NCI-H146 treated with DMSO at 0.1 percent for 48 hours (cell line): ENCODE results near the gene TMEM242.
"Not testable (repeated sequence)": the region's sequence is repeated elsewhere in the genome, so short reads cannot be mapped to it uniquely, and the experiment has no call there.

Experiments used
- DNase-seq: peaks from one replicate; lab custom pipeline; 2025; ENCODE audit not compliant: unreplicated experiment; lab: John Stamatoyannopoulos, UW

TMEM242 gene

GRCh38 chr6:157325069-157325805 lies 1.9 kb upstream of the TMEM242 start:
- DNase-seq, result no peak

DNA sequence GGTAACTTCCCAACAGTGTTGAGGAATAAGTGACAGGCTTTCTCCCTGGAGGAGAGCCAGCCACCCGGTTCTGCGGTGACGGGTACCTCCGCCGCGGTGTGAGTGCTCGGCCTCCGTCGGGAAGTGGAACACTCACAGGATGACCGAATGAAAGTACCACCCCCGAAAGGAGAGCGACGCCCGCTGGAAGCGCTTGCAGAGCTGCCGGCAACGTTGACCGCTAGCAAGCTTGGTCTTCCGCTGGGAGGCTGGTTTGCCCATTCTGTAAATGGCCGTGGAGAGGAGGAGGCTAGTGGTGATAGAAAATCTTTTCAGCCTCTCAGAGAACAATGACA lies 614 bp upstream of the TMEM242 start:
- no peak for DNase-seq

- DNase-seq, result no peak
Observed at GRCh38 chr6:157322792-157323254, 496 bp downstream of the TMEM242 start.

- no peak for DNase-seq
Observed at GRCh38 chr6:157316871-157317814, 6.2 kb downstream of the TMEM242 start.

GRCh38 chr6:157314705-157315321 lies 8.5 kb downstream of the TMEM242 start:
- no peak for DNase-seq

- DNase-seq, result no peak
Observed at GRCh38 chr6:157313531-157314467, 9.5 kb downstream of the TMEM242 start.

GRCh38 chr6:157312757-157313156 lies 10.6 kb downstream of the TMEM242 start:
- DNase-seq, result no peak

DNA sequence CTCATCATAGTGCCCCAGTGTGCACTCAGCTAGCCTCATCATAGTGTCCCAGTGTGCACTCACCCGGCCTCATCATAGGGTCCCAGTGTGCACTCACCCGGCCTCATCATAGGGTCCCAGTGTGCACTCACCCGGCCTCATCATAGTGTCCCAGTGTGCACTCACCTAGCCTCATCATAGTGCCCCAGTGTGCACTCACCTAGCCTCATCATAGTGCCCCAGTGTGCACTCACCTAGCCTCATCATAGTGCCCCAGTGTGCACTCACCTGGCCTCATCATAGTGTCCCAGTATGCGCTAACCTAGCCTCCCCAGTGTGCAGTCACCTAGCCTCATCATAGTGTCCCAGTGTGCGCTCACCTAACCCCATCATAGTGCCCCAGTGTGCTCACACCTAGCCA lies 12.6 kb downstream of the TMEM242 start:
- not testable (repeated sequence) for DNase-seq

DNA sequence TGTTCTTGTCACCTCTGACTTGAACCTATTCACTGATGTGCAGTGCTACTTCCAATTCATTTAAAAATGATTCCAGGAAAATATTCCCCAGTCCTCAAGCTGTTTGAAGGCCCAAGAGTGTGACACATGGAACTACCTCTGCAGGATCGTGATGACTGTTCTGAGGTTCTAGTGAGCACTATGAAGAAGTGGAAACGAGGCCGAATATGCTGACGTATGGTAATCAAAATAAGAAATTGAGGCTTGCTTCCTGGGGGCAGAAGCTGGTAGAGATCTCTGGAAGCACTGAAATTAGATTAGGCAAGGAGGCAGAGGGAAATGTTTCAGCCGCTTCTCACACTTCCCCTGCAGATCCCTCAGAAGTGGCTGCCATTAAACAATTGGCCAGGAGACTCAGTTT lies 15.7 kb downstream of the TMEM242 start:
- DNase-seq, result no peak

DNA sequence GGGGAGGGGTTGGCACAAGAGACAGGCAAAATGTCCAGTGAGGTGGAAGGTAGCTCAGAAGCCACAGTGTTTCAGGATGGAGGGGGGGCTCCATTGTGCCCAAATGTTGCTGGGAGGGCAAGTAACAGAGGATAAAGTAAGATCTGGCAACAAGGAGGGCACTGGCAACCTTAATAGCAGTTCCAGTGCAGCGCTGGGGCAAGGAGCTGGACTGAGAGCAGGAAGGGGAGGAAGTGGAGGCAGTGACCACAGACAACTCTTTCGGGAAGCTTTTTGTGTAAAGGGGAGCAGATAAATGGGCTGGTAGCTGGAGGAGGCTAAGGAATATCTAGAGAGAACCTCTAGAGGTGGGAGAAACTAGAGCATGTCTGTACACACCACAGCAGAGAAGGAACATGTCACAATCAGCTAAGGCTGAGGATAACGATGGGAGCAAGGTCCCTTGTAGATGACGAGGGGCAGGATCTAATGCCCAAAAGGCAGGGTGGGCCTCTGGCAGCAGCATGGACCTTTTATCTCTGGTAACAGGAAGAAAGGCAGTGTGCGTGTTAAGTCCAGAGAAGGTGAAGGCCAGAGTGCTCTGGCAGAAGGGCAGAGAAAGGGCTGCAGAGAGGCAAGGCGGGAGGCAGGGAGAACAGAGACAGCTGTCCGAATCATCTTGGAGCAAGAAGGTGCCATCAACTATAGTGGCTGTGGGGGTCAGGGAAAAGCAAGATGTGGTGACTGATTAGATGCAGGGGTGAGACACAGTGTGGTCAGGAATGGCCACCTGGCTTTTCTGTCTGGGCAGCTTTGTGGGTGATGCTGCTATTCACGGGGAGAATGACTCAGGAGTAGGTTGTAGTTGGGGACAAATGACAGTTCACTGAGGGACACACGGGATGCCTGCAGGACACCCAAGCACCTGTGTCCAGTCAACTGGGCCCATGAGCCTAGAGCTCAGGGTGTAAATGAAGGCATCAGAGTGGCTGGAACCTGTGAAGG lies 17.4 kb downstream of the TMEM242 start:
- DNase-seq, result no peak

DNA sequence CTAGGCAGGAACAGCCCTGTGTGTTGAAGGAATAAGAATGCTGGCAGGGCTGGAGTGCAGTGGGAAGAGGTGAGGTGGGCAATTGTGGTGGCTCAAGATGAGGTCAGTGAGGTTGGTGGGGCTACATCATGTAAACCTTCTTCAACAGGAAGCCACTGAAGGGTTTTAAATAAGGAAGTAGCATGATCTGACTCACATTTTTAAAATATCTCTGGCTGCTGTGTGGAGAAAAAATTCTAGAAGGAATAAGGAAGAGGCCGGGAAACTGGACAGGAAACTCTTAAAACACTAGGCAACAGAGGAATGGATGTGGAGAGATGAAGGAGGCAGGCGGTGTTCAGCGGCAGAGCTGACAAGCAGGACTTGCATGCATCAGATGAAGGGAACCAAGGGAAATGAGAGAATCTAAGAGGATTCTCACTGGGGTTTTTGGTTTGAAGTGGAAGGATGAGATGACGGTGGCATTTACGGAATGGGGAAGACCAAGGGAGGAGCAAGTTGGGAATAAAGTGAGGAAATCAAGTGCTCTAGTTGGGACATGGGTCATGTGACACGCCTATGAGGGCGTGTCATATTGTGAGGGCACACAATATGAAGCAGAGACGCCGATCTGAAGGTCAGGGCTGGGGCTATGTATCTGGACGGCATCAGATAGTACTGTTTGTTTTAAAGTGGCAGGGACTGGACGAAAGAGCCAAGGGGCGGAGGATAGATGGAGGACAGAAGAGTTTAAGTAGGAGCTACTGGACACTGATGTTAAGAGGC lies 18.2 kb downstream of the TMEM242 start:
- DNase-seq, result no peak

- DNase-seq, result no peak
Observed at GRCh38 chr6:157302736-157303135, 20.6 kb downstream of the TMEM242 start.

DNA sequence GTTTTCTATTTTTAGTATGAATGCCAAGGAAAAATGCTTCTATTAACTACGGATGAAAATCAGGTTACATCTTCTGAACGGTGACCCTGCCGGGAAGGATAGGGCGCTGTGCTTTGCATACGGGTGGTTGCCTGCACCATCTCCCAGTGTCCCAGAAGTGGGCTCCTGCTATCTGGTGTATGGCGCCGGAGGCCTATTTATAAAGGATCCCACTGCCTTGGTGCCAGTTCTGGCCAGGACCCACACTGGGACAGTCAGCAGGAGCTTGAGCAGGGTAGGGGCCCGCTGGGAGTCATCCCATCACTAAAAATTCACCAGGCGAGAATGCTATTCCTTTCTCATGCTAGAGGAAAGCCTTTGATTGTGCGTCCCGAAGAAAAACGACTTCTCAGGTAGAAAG lies 22.9 kb downstream of the TMEM242 start:
- DNase-seq, result no peak

GRCh38 chr6:157300006-157300405 lies 23.3 kb downstream of the TMEM242 start:
- DNase-seq, result no peak

DNA sequence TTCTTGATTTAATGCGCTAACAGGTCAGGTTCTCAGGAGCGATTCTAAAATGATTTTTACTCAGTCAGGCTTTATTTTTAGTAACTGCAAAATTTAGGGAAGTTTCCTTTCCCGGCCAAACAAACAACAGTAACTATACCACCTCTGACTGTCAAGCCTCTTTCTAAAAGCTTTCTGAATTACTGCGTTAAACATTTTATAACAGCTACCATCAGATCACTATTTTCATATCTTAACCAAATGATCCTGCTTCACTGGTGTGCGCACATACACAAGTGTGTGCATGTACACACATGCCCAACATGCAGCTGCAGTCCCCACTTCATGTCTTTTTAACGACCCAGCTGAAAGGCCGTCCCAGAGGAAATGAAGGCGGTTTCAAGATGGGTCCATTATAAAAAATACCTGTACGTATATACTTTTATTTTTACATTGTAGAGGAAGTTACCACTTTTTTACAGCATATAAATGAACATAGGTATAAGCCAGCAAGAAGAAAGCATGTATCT lies 25.0 kb downstream of the TMEM242 start:
- DNase-seq, result no peak

DNA sequence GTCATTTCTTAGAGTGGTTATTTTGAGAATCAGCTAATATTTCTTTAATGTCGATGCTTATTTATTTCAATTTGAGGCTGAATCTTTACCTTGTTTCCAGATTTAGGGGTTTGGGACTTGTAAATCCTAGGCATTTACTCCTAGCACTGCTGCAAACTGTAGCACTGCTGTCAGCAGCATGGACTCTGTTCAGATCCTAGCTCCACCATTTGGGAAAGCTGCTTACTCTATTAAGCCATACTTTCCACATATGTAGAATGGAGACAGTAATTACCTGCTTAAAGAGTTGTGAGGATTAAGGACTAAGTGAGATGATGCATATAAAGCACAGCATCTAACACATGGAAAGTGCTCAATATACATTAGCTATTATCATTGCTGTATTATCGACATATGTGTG lies 28.7 kb downstream of the TMEM242 start:
- DNase-seq, result no peak

GRCh38 chr6:157293780-157294179 lies 29.5 kb downstream of the TMEM242 start:
- no peak for DNase-seq

DNA sequence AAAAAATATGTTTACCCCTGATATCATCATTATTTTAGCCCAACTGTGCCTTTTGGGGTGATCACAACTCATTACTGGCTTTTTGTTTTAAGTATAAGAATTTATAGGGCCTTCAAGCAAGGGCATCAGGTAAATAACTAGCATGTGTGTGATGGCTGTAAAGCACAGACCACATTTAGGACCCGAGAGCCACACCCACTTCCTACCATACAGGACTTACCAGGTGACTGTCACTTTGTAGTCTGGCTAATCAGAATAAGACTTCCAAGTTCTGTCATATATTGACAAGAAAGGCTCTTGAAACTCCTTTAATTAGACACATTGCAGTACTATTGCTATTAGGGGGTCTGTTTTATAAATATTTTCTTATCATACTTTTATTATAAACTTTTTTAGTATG lies 31.1 kb downstream of the TMEM242 start:
- no peak for DNase-seq

DNA sequence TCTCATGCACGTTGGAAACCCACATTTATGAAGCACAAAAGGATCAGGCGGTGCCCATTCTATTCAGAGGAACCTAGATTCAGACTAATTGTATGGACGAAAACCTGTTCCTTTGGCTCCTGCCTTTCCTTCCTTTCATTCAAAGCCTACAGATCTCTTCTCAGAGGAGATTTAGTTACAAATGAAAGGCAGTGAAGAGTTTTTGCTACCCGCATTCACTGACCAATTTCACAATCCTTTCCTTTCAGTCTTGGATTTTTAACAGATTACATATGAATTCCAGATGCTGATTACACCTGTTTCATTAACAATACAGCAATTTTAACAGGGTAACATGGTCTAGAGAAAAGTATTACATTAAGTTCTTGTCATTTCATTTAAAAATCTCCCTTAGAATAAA lies 32.0 kb downstream of the TMEM242 start:
- DNase-seq, result no peak
